Body of pancreas (tissue), 4 donors: ENCODE results near the gene CDKN2D. TPM values are rescaled to one million over a fixed set of nuclear protein-coding genes. Genes with fewer than 3 reads are reported as not detected.

Source experiments
- ATAC-seq: fragments of 150-250 bp; one replicate; pipeline ENCODE4 v1.9.1; 2016
- DNase-seq, 4 donors: peaks; one replicate each; pipeline ENCODE4 v3.0.0-alpha.2; 2019
- H3K27ac ChIP-seq, 4 donors: fragments of 200-600 bp; sonication (generic); 1 replicate in 3 of 4; 2 replicates in 1 of 4; pipeline versions ENCODE4 v1.5.1 to v1.6.1; 2016 to 2019; ENCODE audit warnings: mild to moderate bottlenecking in 1 of 4, mixed read lengths in 1 of 4, moderate library complexity in 1 of 4
- H3K27me3 ChIP-seq, 2 donors: fragments of 200-600 bp; sonication (generic); one replicate each; pipeline ENCODE4 v1.6.0; 2016; ENCODE audit warnings: mild to moderate bottlenecking in 1 of 2
- H3K36me3 ChIP-seq, 2 donors: fragments of 200-600 bp; sonication (generic); replicated peaks in 1 of 2; 2 replicates each; pipeline ENCODE4 v1.5.1; 2016; ENCODE audit warnings: low read depth in 2 of 2; ENCODE audit not compliant: insufficient read depth in 1 of 2
- H3K4me1 ChIP-seq: fragments of 200-600 bp; sonication (generic); one replicate; pipeline ENCODE4 v1.6.0; 2016
- H3K4me3 ChIP-seq, 2 donors: fragments of 200-600 bp; sonication (generic); 1 replicate in 1 of 2; 2 replicates in 1 of 2; pipeline ENCODE4 v1.5.1; 2016 to 2019
- H3K9me3 ChIP-seq, 3 donors: fragments of 200-600 bp; sonication (generic); 1 replicate in 2 of 3; 2 replicates in 1 of 3; pipeline ENCODE4 v1.5.1; 2016
- CTCF ChIP-seq, 7 experiments: fragments of 450-650 bp in 4 of 7; fragments of 200-600 bp in 3 of 7; sonication (generic) in 3 of 7; IDR thresholded peaks; one replicate each; pipeline ENCODE4 v1.5.1; 2016 to 2019; ENCODE audit warnings: antibody characterized with exemption in 7 of 7
- POLR2A ChIP-seq, 3 donors: fragments of 450-650 bp; IDR thresholded peaks; one replicate each; pipeline ENCODE4 v1.6.1; 2016; ENCODE audit warnings: antibody characterized with exemption in 3 of 3, mild to moderate bottlenecking in 2 of 3
- WGBS, 2 donors: methylation state at CpG; one replicate each; pipeline ENCODE4 v1.1.5; 2017; 5-methylcytosine and 5-hydroxymethylcytosine counted together
- intact Hi-C: fragments of 100-400 bp; cut with DNase I; formaldehyde crosslinking; loops from one replicate; pipeline ENCODE4 v1.15.1; 2023
- total RNA-seq, 2 donors: library from RNA; depleted of rRNA; stranded (reverse); fragments of >200 nt; gene quantifications; one replicate each; pipeline ENCODE4 v1.1.0, GENCODE V29; 2016

Gene CDKN2D
- total RNA-seq, 2 donors from 2014 or later: 2.6 to 4.9 TPM

GRCh38 chr19:10546817-10547216, 22.0 kb downstream of the CDKN2D start:
- TF ChIP-seq CTCF (IDR thresholded peaks at IDR 0.05): no peak
- no peak for TF ChIP-seq POLR2A (IDR thresholded peaks at IDR 0.05)
- no peaks in the 10 kb centered on the region for H3K9me3 ChIP-seq
- ATAC-seq (no peak), DNase-seq (no peak)
- H3K4me1 ChIP-seq: peaks cover 26% of the 10 kb centered on the region
- no peaks in the 10 kb centered on the region for H3K27me3 ChIP-seq
- no peak overlapping the region for H3K27ac ChIP-seq
- WGBS, 2 donors: 93 to 100% methylated on average over 2 to 16 of the region's 17 CpGs
- intact Hi-C loops: no loop called here
- H3K4me3 ChIP-seq: no peak overlapping the region
- peaks cover 0 to 16% of the 10 kb centered on the region in 2 donors for H3K36me3 ChIP-seq

GRCh38 chr19:10544753-10545251, 24.0 kb downstream of the CDKN2D start:
- Histone ChIP-seq H3K4me1 (peaks cover 26% of the 10 kb centered on the region), H3K36me3 (peaks cover 0 to 10% of the 10 kb centered on the region in 2 donors), H3K27ac (peak overlapping the region; percentile 77 to 98 (median 95)), H3K9me3 (no peaks in the 10 kb centered on the region), H3K27me3 (no peaks in the 10 kb centered on the region), H3K4me3 (no peak overlapping the region)
- ATAC-seq (no peak), DNase-seq (peak in 3 of 4 donors; percentile 27 to 52 (median 31))
- no peak for TF ChIP-seq CTCF (IDR thresholded peaks at IDR 0.05)
- TF ChIP-seq POLR2A (IDR thresholded peaks at IDR 0.05): no peak
- intact Hi-C loops: no loop called here
- WGBS, 2 donors: 0 to 33% methylated on average over 1 to 23 of the region's 23 CpGs

- H3K27ac ChIP-seq: peak overlapping the region; percentile 77 to 98 (median 95)
Observed at GRCh38 chr19:10544242-10544752, 24.5 kb downstream of the CDKN2D start.

GRCh38 chr19:10543420-10544241, 25.1 kb downstream of the CDKN2D start, which contains the start of gene ATG4D:
ATG4D (plus strand) TSS chr19:10543904; CDS start chr19:10544091, 187 bp downstream.
- 0 to 1% methylated on average over 14 to 47 of the region's 79 CpGs for WGBS, 2 donors
- DNase-seq: peak; percentile 95 to 99 (median 96)
- H3K4me1 ChIP-seq: peaks cover 26% of the 10 kb centered on the region
- ATAC-seq: peak; percentile 90
- no peaks in the 10 kb centered on the region for H3K9me3 ChIP-seq
- peak within 1 kb of the TSS; percentile 78 to 95 for H3K4me3 ChIP-seq
- intact Hi-C loops: no loop called here
- no peak for TF ChIP-seq CTCF (IDR thresholded peaks at IDR 0.05)
- TF ChIP-seq POLR2A (IDR thresholded peaks at IDR 0.05): peak; percentile 76 to 81 (median 80)
- peaks cover 0 to 5% of the 10 kb centered on the region in 2 donors for H3K36me3 ChIP-seq
- H3K27me3 ChIP-seq: no peaks in the 10 kb centered on the region
- H3K27ac ChIP-seq: peak within 1 kb of the TSS; percentile 77 to 98 (median 95)

More at GRCh38 chr19:10544242-10544752, 24.5 kb downstream of the CDKN2D start:
- intact Hi-C loops: no loop called here
- no peaks in the 10 kb centered on the region for H3K9me3 ChIP-seq
- 17 to 30% methylated on average over 10 to 18 of the region's 22 CpGs for WGBS, 2 donors
- no peaks in the 10 kb centered on the region for H3K27me3 ChIP-seq
- ATAC-seq (peak; percentile 20), DNase-seq (peak; percentile 72 to 78 (median 76))
- H3K4me1 ChIP-seq: peaks cover 26% of the 10 kb centered on the region
- peaks cover 0 to 8% of the 10 kb centered on the region in 2 donors for H3K36me3 ChIP-seq
- H3K4me3 ChIP-seq: peak overlapping the region; percentile 78 to 95
- TF ChIP-seq POLR2A (IDR thresholded peaks at IDR 0.05): no peak
- no peak for TF ChIP-seq CTCF (IDR thresholded peaks at IDR 0.05)
